Endothelial cell of umbilical vein (primary cell): Measurements from ENCODE around the gene PILRA.

Source experiments
- CTCF ChIP-seq, 2 donors: IDR thresholded peaks; 1 replicate in 1 of 2; 2 replicates in 1 of 2; pipeline ENCODE4 v1.5.1; 2011; ENCODE audit warnings: low read length in 2 of 2, mild to moderate bottlenecking in 2 of 2, moderate library complexity in 2 of 2, control low read depth in 1 of 2, inconsistent platforms in 1 of 2, low read depth in 1 of 2; ENCODE audit not compliant: insufficient read depth in 1 of 2; ENCODE audit errors: extremely low read depth in 1 of 2
- GATA2 ChIP-seq: IDR thresholded peaks from 2 replicates; pipeline ENCODE4 v1.7.0; 2011; ENCODE audit warnings: low read depth, mild to moderate bottlenecking, moderate library complexity, mixed read lengths, low read length; ENCODE audit not compliant: insufficient read length, insufficient read depth
- POLR2A ChIP-seq: IDR thresholded peaks from 2 replicates; pipeline ENCODE4 v1.6.1; 2012; ENCODE audit warnings: low read depth, mild to moderate bottlenecking, control low read depth, low read length
- POLR2AphosphoS5 ChIP-seq: IDR thresholded peaks from 2 replicates; pipeline ENCODE4 v1.6.1; 2012; ENCODE audit warnings: low read depth, mild to moderate bottlenecking, control low read depth, low read length, moderate library complexity; ENCODE audit not compliant: insufficient read depth

- TF ChIP-seq POLR2AphosphoS5 (no peak), POLR2A (no peak), CTCF (IDR thresholded peaks at IDR 0.05; ENCODE audit: extremely low read depth in 1 of 2, insufficient read depth in 1 of 2, low read depth in 1 of 2, low read length in 2 of 2) (no peak), GATA2 (no peak)
Measured at GRCh38 chr7:100394077-100394476, 20.8 kb downstream of the PILRA start.
